Fibroblast of skin of scalp (primary cell): Measurements from ENCODE around the gene STK31.
"Not testable (repeated sequence)": the region's sequence is repeated elsewhere in the genome, so short reads cannot be mapped to it uniquely, and the experiment has no call there.

Experiments used
- DNase-seq: peaks from one replicate; pipeline ENCODE4 v3.0.0-alpha.2; 2013

The STK31 gene

GRCh38 chr7:23714150-23714464 lies 4.1 kb downstream of the STK31 start:
- DNase-seq, result no peak

DNA sequence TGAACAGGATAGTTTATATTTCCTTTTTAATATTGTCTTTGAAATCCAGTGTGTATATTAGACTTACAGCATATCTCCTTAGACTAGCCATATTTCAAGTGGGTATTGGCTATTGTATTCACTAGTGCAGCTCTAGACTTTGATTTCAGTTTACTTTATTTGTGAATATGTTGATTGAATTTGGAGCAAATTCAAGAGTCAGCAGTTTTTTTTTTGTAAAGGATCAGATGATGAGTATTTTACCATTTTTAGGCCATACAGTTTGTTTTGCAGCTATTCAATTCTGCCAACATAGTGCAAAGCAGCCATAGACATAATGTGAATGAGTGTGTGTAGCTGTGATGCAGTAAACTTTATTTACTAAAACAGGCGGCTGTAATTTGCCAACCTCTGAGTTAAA lies 4.6 kb downstream of the STK31 start:
- DNase-seq, result no peak

DNA sequence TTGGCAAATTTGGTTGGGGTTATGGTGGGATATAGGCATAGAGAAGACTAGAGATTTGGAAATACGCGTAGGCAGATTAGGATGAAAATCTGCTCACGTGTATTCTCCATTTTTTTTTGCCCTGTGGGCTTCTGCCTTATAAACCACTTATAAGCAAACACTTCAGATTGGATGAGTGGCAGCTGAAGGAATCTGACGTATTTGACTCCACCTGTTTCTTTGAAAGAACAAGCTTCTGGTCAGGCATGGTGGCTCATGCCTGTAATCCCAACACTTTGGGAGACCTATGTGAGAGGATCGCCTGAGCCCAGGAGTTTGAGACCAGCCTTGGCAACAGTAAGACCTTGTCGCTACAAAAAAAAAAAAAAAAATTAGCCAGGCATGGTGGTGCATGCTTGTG lies 5.1 kb downstream of the STK31 start:
- no peak for DNase-seq

DNA sequence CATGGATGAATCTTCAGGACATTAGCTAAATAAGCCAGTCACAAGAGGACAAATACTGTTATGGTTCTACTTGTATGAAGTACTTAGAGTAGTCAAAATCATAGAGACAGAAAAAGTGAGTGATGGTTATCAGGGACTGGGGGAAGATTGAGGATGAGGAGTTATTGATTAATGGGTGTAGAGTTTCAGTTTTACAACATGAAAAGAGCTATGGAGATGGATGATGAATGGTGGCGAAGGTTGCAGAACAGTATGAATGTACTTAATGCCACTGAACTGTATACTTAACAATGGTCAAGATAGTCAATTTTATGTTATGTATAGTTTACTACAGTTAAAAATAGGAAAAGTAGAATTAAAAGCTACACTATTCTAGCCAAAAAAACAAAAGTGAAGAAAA lies 7.8 kb downstream of the STK31 start:
- no peak for DNase-seq

- peak; percentile 5 for DNase-seq
Observed at GRCh38 chr7:23721456-23721855, 11.4 kb downstream of the STK31 start.

DNA sequence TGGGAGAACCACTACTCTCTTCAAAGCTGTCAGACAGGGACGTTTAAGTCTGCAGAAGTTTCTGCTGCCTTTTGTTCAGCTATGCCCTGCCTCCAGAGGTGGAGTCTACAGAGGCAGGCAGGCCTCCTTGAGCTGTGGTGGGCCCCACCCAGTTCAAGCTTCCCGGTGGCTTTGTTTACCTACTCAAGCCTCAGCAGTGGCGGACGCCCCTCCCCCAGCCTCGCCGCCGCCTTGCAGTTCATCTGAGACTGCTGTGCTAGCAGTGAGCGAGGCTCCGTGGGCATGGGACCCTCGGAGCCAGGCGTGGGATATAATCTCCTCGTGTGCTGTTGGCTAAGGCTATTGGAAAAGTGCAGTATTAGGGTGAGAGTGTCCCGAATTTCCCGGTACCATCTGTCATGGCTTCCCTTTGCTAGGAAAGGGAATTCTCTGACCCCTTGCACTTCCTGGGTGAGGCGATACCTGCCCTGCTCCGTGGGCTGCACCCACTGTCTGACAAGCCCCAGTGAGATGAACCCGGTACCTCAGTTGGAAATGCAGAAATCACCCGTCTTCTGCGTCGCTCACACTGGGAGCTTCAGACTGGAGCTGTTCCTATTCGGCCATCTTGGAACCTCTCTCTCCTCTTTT lies 12.7 kb downstream of the STK31 start:
- DNase-seq, result not testable (repeated sequence)

- not testable (repeated sequence) for DNase-seq
Observed at GRCh38 chr7:23724113-23724512, 14.1 kb downstream of the STK31 start.

DNA sequence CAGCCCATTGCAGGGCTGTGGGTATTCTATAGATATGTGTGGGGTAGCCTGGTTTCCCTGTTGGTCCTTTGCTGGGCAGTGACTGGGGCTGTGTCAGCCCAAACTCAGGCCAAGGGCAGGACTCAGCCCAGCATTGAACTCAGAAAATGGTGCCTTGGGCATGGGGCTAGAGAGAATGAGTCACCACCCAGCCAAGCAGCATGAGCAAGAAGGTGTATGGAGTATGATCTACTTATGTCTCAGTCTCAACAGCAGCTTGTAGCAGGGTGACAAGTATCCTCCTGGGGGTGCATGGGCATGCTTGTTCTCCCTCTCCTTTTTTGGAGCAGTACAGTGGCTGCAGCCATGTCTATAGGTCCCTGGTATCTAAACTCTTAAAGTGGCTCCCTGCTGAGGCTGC lies 32.0 kb downstream of the STK31 start:
- no peak for DNase-seq

DNA sequence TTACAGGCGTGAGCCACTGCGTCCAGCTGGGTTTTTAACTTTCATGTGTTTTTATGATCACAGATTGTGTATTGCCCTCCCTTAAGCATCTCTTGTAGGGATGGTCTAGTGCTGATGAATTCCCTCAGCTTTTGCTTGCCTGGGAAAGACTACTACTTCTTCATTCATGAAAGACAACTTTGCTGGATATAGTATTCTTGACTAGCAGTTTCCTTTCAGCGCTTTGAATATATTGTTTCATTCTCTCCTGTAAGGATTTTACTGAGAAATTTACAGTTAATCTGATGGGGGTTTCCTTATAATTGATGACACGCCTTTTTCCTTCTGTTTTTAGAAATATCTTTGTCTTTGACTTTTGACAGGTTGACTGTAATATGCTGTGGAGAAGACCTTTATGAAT lies 33.2 kb downstream of the STK31 start:
- DNase-seq, result no peak

DNA sequence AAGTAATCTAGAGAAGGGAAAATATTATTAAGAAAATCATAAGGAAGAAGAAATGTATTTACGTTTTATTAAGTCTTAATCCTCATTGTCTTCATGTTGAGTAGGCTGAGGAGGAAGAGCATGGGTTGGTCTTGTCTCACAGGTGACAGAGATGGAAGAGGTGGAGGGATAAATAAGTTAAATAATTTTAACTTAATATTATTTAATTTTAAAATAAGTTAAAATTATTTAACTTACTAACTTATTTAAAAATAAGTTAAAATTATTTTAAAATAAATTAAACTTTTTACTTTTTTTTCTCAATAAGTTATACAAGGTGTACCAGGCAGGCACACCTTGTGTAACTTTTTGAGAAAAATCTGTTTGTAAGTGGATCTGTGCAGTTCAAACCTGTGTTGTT lies 36.6 kb downstream of the STK31 start:
- no peak for DNase-seq

GRCh38 chr7:23751852-23752251 lies 41.8 kb downstream of the STK31 start:
- no peak for DNase-seq

- not testable (repeated sequence) for DNase-seq
Observed at GRCh38 chr7:23758839-23759238, 48.8 kb downstream of the STK31 start.

- DNase-seq, result peak; percentile 10
Observed at GRCh38 chr7:23759671-23760391, 49.8 kb downstream of the STK31 start.

GRCh38 chr7:23765943-23766342 lies 55.9 kb downstream of the STK31 start:
- DNase-seq, result no peak

- DNase-seq, result no peak
Observed at GRCh38 chr7:23767514-23767913, 57.5 kb downstream of the STK31 start.

DNA sequence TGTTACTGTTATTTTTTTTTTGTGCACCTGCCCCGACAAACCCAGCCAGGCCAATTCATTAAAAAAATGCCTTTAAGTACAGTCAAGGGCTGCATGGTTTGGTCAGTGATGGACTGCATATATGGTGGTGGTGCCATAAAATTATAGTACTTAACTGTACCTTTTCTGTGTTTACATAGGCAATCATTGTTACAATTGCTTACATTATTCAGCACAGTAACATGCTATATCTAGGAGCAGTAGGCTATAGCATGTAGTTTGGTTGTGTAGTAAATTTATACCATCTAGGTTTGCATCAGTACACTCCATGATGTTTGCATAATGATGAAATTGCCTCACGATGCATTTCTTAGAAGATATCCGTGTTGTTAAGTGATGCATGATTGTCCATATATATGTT lies 58.0 kb downstream of the STK31 start:
- no peak for DNase-seq

DNA sequence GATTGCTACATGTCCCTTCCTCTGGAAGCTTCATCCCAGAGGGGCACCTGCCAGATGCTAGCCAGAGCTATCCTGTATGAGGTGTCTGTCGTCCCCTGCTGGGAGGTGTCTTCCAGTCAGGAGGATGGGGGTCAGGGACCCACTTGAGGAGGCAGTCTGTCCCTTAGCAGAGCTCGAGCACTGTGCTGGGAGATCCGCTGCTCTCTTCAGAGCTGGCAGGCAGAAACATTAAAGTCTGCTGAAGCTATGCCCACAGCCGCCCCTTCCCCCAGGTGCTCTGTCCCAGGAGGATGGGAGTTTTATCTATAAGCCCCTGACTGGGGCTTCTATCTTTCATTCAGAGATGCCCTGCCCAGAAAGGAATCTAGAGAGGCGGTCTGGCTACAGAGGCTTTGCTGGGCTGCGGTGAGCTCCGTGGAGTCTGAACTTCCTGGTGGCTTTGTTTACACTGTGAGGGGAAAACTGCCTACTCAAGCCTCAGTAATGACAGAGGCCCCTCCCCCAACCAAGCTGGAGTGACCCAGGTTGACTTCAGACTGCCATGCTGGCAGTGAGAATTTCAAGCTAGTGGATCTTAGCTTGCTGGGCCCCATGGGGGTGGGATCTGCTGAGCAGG lies 69.3 kb downstream of the STK31 start:
- not testable (repeated sequence) for DNase-seq

GRCh38 chr7:23783115-23783514 lies 73.1 kb downstream of the STK31 start:
- no peak for DNase-seq

GRCh38 chr7:23787272-23787671 lies 77.3 kb downstream of the STK31 start:
- DNase-seq, result no peak

- no peak for DNase-seq
Observed at GRCh38 chr7:23788843-23789242, 78.8 kb downstream of the STK31 start.

- DNase-seq, result no peak
Observed at GRCh38 chr7:23791721-23792120, 81.7 kb downstream of the STK31 start.

DNA sequence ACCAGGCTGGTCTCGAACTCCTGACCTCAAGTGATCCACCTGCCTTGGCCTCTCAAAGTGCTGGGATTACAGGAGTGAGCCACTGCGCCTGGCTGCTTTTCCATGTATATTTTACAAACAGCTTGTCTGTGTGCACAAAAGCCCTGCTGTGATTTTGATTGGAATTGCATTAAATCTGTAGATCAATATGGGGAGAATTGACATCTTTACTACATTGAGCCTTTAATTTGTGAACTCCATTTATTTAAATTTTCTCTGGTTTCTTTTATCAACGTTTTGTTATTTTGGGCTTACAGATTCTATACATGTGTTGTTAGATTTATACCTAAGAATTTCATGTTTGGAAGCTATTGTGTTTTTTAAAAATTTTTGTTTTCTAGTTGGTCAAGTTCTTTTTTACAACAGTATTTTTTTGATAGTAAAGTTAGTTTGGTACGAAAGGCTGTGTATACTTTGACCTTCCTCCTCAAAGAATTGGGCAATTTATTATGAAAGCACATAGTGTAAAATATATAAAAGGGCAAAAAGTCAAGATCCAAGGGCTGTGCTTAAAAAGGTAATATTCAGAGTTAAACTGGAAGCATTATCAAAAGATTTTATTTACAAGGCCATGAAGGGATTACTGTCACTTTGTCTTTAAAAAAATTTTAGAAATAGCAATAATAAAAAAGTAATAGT lies 92.8 kb downstream of the STK31 start:
- no peak for DNase-seq

GRCh38 chr7:23804707-23805106 lies 94.7 kb downstream of the STK31 start:
- no peak for DNase-seq

DNA sequence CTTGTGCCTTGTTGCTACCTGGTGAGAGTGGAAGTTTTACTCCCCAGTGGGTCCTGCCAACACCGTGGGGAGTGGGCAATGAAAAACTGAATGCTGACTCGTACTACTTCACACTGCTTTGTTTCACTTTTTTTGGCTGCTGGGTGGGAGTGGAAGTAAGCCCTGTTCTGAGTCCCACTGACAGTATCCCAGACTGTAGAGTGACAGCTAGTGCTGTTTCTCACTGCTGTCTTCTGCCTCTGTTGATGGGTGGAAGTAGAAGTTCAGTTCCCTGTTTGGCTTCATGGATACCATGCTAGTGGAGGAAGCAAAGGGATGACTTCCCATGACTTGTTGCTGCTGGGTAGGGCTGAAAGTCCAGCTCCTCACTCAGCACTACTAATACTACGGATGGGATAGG lies 98.4 kb downstream of the STK31 start:
- no peak for DNase-seq
